Left cardiac atrium (tissue), 4 donors: ENCODE measurements around the gene GRM6. TPM values are rescaled to one million over a fixed set of nuclear protein-coding genes. Genes with fewer than 3 reads are reported as not detected.

ENCODE experiments used
- ATAC-seq, 2 donors: fragments of 200-7000 bp; cut with Tn5 transposase; one replicate each; pipeline ENCODE4 v1.9.1; 2020; ENCODE audit warnings: mild to moderate bottlenecking in 2 of 2, moderate library complexity in 2 of 2
- DNase-seq: peaks from one replicate; pipeline ENCODE4 v3.0.0-alpha.2; 2020
- intact Hi-C, 2 donors: fragments of 100-400 bp; cut with DNase I; formaldehyde crosslinking; loops; one replicate each; pipeline versions ENCODE4 v1.14.1 to v1.15.1; 2022 to 2023
- total RNA-seq, 2 donors: library from RNA; stranded (reverse); fragmentation: NEBNext Ultra II Directional; extraction: Animal tissue kit (Norgen Biotek cat#: 25700); gene quantifications; one replicate each; pipeline ENCODE4 v1.2.1, GENCODE V29; 2021
- donor health status: DM: no; HTN: yes; CAD: no.
- donor health status: DM: no; HTN: yes; CAD: no; lungs with severe emphysema.
- donor health status: DM: yes; HTN: yes; CAD: no.
- donor health status: Dilated cardiomyopathy.

The GRM6 gene
- total RNA-seq, 2 donors from 2014 or later, result not detected

- DNase-seq (no peak), ATAC-seq (no peak)
- intact Hi-C loops, result no loop called here
Observed at GRCh38 chr5:178986326-178986960, 8.7 kb downstream of the GRM6 start.

GRCh38 chr5:178984145-178985072 is 10.7 kb downstream of the GRM6 start:
- ATAC-seq, result no peak
- intact Hi-C loops, result no loop called here
- no peak for DNase-seq

GRCh38 chr5:178983728-178984127 is 11.4 kb downstream of the GRM6 start:
- DNase-seq (no peak), ATAC-seq (no peak)
- intact Hi-C loops, result no loop called here

GRCh38 chr5:178982941-178983340 is 12.2 kb downstream of the GRM6 start:
- intact Hi-C loops, result no loop called here
- ATAC-seq (no peak), DNase-seq (no peak)

GRCh38 chr5:178981381-178981780 is 13.7 kb downstream of the GRM6 start:
- ATAC-seq (no peak), DNase-seq (no peak)
- intact Hi-C loops, result no loop called here

- ATAC-seq, result no peak
- intact Hi-C loops, result no loop called here
- DNase-seq, result no peak
Observed at GRCh38 chr5:178965465-178966055, 29.6 kb downstream of the GRM6 start.

GRCh38 chr5:178941361-178941760 is 53.8 kb downstream of the GRM6 start:
- DNase-seq, result peak; percentile 34
- peak; percentile 20 to 45 for ATAC-seq
- intact Hi-C loops, result loop anchor here in 1 of 2 donors (5.0 kb wide), 1 partner anchor 81 kb away; the partner anchor contains the start of gene ZNF879

GRCh38 chr5:178940569-178941360 is 54.4 kb downstream of the GRM6 start, which contains the start of gene ZNF454:
ZNF454 (plus strand) TSS chr5:178941198; CDS start chr5:178942792, 1,594 bp downstream.
- DNase-seq (peak; percentile 95), ATAC-seq (peak; percentile 99)
- intact Hi-C loops, result loop anchor here in 1 of 2 donors (5.0 kb wide), 1 partner anchor 82 kb away; the partner anchor contains the start of gene ZNF879

GRCh38 chr5:178931846-178932760 is 63.0 kb downstream of the GRM6 start:
- intact Hi-C loops, result loop anchor here in 1 of 2 donors (10.0 kb wide), 1 partner anchor 123 kb away; no protein-coding TSS in a partner anchor
- no peak for DNase-seq
- ATAC-seq, result no peak

Other genes with a start within 250 kb of the GRM6 start
- 1 to 10 TPM; 8.2 to 9.2 TPM for gene ZNF354B, start 135.4 kb downstream of the GRM6 start, total RNA-seq
- 1 to 10 TPM; 1.2 TPM for gene ZFP2, start 99.4 kb downstream of the GRM6 start, total RNA-seq
- gene ZNF454, start 54.1 kb downstream of the GRM6 start, total RNA-seq, result 1 to 10 TPM; 2.0 to 2.2 TPM
- gene ZNF879, start 28.5 kb upstream of the GRM6 start, total RNA-seq, result 1 to 10 TPM; 4.7 to 4.8 TPM
- gene ZNF354C, start 65.1 kb upstream of the GRM6 start, total RNA-seq, result 1 to 10 TPM; 3.9 to 4.9 TPM